ENCODE measurements around the gene FAM156B.
"Not testable (repeated sequence)": the region's sequence is repeated elsewhere in the genome, so short reads cannot be mapped to it uniquely, and the experiment has no call there.

Gene FAM156B

GRCh38 chrX:52930214-52930613 lies 33.1 kb downstream of the FAM156B start:
- not testable (repeated sequence) for DNase-seq

GRCh38 chrX:52933213-52933612 lies 36.1 kb downstream of the FAM156B start:
- no peak for DNase-seq

- no peak for DNase-seq
Measured at GRCh38 chrX:52933976-52934703, 37.0 kb downstream of the FAM156B start.

- DNase-seq, result peak; percentile 90
Measured at GRCh38 chrX:52934704-52935469, 37.8 kb downstream of the FAM156B start.

- DNase-seq, result not testable (repeated sequence)
Measured at GRCh38 chrX:52935470-52935784, 38.3 kb downstream of the FAM156B start.

GRCh38 chrX:52940704-52941103 lies 43.6 kb downstream of the FAM156B start:
- DNase-seq, result not testable (repeated sequence)

- DNase-seq, result not testable (repeated sequence)
Measured at GRCh38 chrX:52941728-52942127, 44.6 kb downstream of the FAM156B start.

- DNase-seq, result not testable (repeated sequence)
Measured at GRCh38 chrX:52945838-52946494, 48.8 kb downstream of the FAM156B start.

GRCh38 chrX:52947501-52947900 lies 50.4 kb downstream of the FAM156B start:
- not testable (repeated sequence) for DNase-seq

GRCh38 chrX:52948265-52948664 lies 51.1 kb downstream of the FAM156B start:
- not testable (repeated sequence) for DNase-seq

GRCh38 chrX:52949325-52949724 lies 52.2 kb downstream of the FAM156B start:
- not testable (repeated sequence) for DNase-seq

- not testable (repeated sequence) for DNase-seq
Measured at GRCh38 chrX:52949884-52950283, 52.8 kb downstream of the FAM156B start.

Measured in stimulated activated CD4-positive, alpha-beta T cell treated with anti-CD3 and anti-CD28 coated beads, Interleukin-1b, Interleukin-23, amount 100 ng/mL, for 48 hours (primary cell).